ENCODE measurements around the gene KLHL8. TPM values are rescaled to one million over a fixed set of nuclear protein-coding genes. Genes with fewer than 3 reads are reported as not detected.

The KLHL8 gene
- polyA plus RNA-seq, 1 donor = 15.9 TPM

GRCh38 chr4:87129681-87130080 lies 90.7 kb downstream of the KLHL8 start:
- DNase-seq = no peak
- Histone ChIP-seq H3K9me3 (ENCODE audit: control insufficient read depth, low read depth, low read length) (no peaks in the 10 kb centered on the region), H3K36me3 (ENCODE audit: control insufficient read depth, insufficient read depth, low read length) (peaks cover 83% of the 10 kb centered on the region), H3K27me3 (ENCODE audit: control insufficient read depth, insufficient read depth, low read length) (no peaks in the 10 kb centered on the region), H3K4me1 (ENCODE audit: control insufficient read depth, insufficient read depth, low read length) (no peaks in the 10 kb centered on the region), H3K27ac (ENCODE audit: low read length) (no peak overlapping the region), H3K4me3 (ENCODE audit: low read length) (no peak overlapping the region)
- WGBS (ENCODE audit: insufficient coverage, low lambda C conversion rate) = 100% methylated on average over 2 of the region's 6 CpGs

DNA sequence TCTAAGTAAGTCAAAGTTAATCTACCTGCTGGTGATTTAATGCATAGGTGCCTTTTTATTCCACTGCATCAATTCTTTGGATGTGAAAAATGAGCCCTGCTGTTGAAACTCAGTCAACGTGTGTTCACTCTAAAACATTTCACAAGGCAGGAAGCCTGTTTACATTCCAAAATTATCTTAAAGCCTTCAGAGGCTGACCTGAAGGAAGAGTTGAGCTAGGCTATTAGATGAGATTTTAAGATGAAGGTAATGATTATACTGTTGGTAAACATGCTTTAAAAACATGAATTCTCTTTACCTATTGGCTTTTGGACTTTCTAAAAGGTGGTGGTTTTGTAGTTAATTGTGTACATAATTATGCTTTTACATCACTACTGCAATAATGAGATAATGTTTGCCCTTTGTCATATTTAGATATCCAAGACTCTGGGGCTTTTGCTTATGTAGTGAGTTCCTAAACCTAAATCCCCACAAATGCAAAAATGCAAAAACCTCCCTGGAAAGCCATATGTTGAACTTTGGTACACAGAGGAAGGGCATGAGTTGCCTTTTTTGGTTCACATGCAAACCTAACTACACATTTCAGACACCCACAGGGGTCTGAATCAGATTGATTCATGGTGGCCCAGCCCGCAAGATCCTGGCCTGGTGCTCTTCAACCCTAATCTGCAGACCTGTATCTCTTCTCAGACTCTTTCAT lies 92.3 kb downstream of the KLHL8 start:
- WGBS (ENCODE audit: insufficient coverage, low lambda C conversion rate) = no CpG with 5 or more reads among the region's 2 CpGs
- Histone ChIP-seq H3K36me3 (ENCODE audit: control insufficient read depth, insufficient read depth, low read length) (peaks cover 72% of the 10 kb centered on the region), H3K27ac (ENCODE audit: low read length) (no peak overlapping the region), H3K4me1 (ENCODE audit: control insufficient read depth, insufficient read depth, low read length) (no peaks in the 10 kb centered on the region), H3K27me3 (ENCODE audit: control insufficient read depth, insufficient read depth, low read length) (no peaks in the 10 kb centered on the region), H3K9me3 (ENCODE audit: control insufficient read depth, low read depth, low read length) (no peaks in the 10 kb centered on the region), H3K4me3 (ENCODE audit: low read length) (no peak overlapping the region)
- DNase-seq = no peak

DNA sequence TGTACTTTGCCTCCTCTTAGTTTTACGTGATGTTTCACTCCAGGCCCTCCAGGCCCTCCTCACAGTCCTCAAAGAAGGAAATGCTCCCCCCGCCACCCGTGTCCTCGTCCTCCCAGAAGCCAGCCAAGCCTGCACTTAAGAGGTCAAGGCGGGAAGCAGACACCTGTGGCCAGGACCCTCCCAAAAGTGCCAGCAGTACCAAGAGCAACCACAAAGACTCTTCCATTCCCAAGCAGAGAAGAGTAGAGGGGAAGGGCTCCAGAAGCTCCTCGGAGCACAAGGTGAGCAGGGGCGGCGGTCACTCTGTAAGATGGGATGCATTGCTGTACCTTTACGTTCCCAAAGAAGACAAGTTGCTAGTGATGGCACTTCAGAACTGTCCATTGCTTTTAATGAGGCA lies 94.4 kb downstream of the KLHL8 start:
- WGBS (ENCODE audit: insufficient coverage, low lambda C conversion rate) = no CpG with 5 or more reads among the region's 9 CpGs
- Histone ChIP-seq H3K4me3 (ENCODE audit: low read length) (no peak overlapping the region), H3K4me1 (ENCODE audit: control insufficient read depth, insufficient read depth, low read length) (peaks cover 4% of the 10 kb centered on the region), H3K27ac (ENCODE audit: low read length) (no peak overlapping the region), H3K9me3 (ENCODE audit: control insufficient read depth, low read depth, low read length) (no peaks in the 10 kb centered on the region), H3K36me3 (ENCODE audit: control insufficient read depth, insufficient read depth, low read length) (peaks cover 58% of the 10 kb centered on the region), H3K27me3 (ENCODE audit: control insufficient read depth, insufficient read depth, low read length) (no peaks in the 10 kb centered on the region)
- no peak for DNase-seq

- Histone ChIP-seq H3K27me3 (ENCODE audit: control insufficient read depth, insufficient read depth, low read length) (no peaks in the 10 kb centered on the region), H3K36me3 (ENCODE audit: control insufficient read depth, insufficient read depth, low read length) (peaks cover 52% of the 10 kb centered on the region), H3K27ac (ENCODE audit: low read length) (no peak overlapping the region), H3K4me1 (ENCODE audit: control insufficient read depth, insufficient read depth, low read length) (peaks cover 12% of the 10 kb centered on the region), H3K9me3 (ENCODE audit: control insufficient read depth, low read depth, low read length) (no peaks in the 10 kb centered on the region), H3K4me3 (ENCODE audit: low read length) (no peak overlapping the region)
- no peak for DNase-seq
- WGBS (ENCODE audit: insufficient coverage, low lambda C conversion rate) = 100% methylated on average over 1 of the region's 4 CpGs
These were observed 98.2 kb downstream of the KLHL8 start for GRCh38 chr4:87122252-87122651.

DNA sequence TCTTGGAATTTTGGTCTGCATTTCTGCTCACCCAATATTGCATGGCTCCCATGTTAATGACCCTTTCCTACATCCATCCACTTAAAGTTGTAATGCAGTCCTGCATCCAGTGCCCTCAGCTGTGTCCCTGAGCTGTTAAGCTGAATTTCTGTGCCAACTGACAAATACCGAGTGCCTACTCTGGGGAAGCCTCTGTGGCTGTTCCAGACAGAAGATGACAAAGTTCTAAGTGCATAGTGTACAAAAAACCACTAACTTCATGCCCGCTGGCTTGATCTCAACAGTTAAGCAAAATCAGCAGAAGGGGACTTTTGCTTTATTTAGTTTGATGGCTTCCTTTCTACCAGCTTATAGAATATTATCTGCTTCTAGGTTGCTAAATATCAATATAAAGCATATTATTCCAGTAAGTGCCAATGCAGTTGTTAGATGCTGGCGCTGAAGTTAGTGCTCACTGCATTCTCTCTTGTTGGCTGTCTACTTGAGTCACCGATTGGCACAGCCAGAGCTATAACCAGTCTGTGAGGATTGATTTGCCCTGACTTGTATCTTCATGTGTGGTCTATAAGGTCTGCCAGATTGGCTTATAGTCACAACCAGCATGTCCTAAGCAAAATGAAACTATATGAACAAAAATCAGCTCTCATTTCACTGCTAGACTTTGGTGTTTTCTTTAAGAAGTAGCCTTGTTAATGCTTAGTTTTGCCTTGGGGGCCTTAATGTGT lies 98.9 kb downstream of the KLHL8 start:
- H3K36me3 ChIP-seq (ENCODE audit: control insufficient read depth, insufficient read depth, low read length) = peaks cover 52% of the 10 kb centered on the region
- no peaks in the 10 kb centered on the region for H3K27me3 ChIP-seq (ENCODE audit: control insufficient read depth, insufficient read depth, low read length)
- no peak for DNase-seq
- WGBS (ENCODE audit: insufficient coverage, low lambda C conversion rate) = no CpG with 5 or more reads among the region's 4 CpGs
- no peak overlapping the region for H3K4me3 ChIP-seq (ENCODE audit: low read length)
- peak overlapping the region; percentile 74 for H3K27ac ChIP-seq (ENCODE audit: low read length)
- H3K9me3 ChIP-seq (ENCODE audit: control insufficient read depth, low read depth, low read length) = no peaks in the 10 kb centered on the region
- peaks cover 12% of the 10 kb centered on the region for H3K4me1 ChIP-seq (ENCODE audit: control insufficient read depth, insufficient read depth, low read length)

DNA sequence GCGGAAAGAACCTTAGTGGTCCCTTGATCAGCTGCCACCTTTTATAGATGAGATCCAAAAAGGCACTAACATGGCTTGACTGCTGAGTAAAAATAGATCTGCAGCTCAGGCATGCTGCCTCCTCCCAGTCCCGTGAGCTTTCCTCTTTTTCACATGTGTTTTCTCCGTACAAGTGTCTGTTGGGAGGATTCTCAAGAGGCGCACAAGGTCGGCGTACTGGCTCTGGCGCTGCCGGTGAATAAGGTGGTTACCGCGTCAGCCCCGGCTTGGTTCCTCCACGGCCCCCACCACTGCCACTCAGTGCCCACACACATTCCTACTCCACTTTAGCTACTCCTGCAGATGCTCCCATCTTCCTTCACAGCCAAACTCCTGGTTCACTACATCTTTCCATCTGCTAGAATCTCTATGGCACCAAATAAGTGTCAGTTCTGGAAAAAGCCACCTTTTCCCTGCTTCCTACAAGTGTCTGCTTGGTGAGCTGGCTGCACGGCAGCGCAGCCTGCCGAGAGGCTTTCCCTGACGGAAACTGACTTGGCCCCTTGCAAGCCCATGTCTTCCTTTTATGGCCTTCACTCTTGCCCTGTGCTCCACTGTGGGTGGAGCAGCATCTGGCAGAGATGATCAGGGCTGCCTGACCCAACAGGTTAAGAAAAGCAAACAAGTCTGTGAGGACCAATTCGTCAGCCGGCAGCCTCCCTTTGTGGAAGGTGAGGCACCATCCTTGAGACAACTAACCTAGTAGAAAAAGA lies 99.8 kb downstream of the KLHL8 start:
- no peak overlapping the region for H3K4me3 ChIP-seq (ENCODE audit: low read length)
- H3K27ac ChIP-seq (ENCODE audit: low read length) = peak overlapping the region; percentile 74
- no CpG with 5 or more reads among the region's 18 CpGs for whole genome bisulfite sequencing (ENCODE audit: insufficient coverage, low lambda C conversion rate)
- H3K27me3 ChIP-seq (ENCODE audit: control insufficient read depth, insufficient read depth, low read length) = no peaks in the 10 kb centered on the region
- DNase-seq = peak; percentile 74 to 86
- no peaks in the 10 kb centered on the region for H3K9me3 ChIP-seq (ENCODE audit: control insufficient read depth, low read depth, low read length)
- peaks cover 54% of the 10 kb centered on the region for H3K36me3 ChIP-seq (ENCODE audit: control insufficient read depth, insufficient read depth, low read length)
- H3K4me1 ChIP-seq (ENCODE audit: control insufficient read depth, insufficient read depth, low read length) = peaks cover 12% of the 10 kb centered on the region

GRCh38 chr4:87120010-87120409 lies 100.4 kb downstream of the KLHL8 start:
- no peak for DNase-seq
- H3K36me3 ChIP-seq (ENCODE audit: control insufficient read depth, insufficient read depth, low read length) = peaks cover 55% of the 10 kb centered on the region
- H3K4me3 ChIP-seq (ENCODE audit: low read length) = no peak overlapping the region
- no peaks in the 10 kb centered on the region for H3K9me3 ChIP-seq (ENCODE audit: control insufficient read depth, low read depth, low read length)
- H3K4me1 ChIP-seq (ENCODE audit: control insufficient read depth, insufficient read depth, low read length) = peaks cover 12% of the 10 kb centered on the region
- no peak overlapping the region for H3K27ac ChIP-seq (ENCODE audit: low read length)
- no CpG with 5 or more reads among the region's 4 CpGs for WGBS (ENCODE audit: insufficient coverage, low lambda C conversion rate)
- no peaks in the 10 kb centered on the region for H3K27me3 ChIP-seq (ENCODE audit: control insufficient read depth, insufficient read depth, low read length)

DNA sequence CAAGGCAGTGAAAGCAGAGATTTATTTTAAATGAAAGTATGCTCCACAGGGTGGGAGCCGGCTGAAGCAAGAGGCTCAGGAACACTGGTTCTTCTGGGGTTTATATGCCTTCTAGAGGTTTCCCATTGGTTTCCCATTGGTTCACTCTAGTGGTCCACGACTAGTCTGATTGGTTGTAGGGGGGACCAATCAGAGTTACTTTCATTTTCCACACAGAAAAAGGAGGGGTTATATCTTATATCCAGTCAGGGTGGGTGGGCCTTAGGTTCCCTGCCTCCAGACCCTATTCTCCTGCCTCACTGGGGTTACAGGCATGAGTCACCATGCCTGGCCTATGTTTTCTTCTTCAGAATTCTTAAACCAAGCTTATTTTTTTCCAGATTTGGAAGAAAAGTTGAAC lies 101.6 kb downstream of the KLHL8 start:
- Histone ChIP-seq H3K36me3 (ENCODE audit: control insufficient read depth, insufficient read depth, low read length) (peaks cover 58% of the 10 kb centered on the region), H3K9me3 (ENCODE audit: control insufficient read depth, low read depth, low read length) (no peaks in the 10 kb centered on the region), H3K4me1 (ENCODE audit: control insufficient read depth, insufficient read depth, low read length) (peaks cover 12% of the 10 kb centered on the region), H3K27ac (ENCODE audit: low read length) (no peak overlapping the region), H3K4me3 (ENCODE audit: low read length) (no peak overlapping the region), H3K27me3 (ENCODE audit: control insufficient read depth, insufficient read depth, low read length) (no peaks in the 10 kb centered on the region)
- WGBS (ENCODE audit: insufficient coverage, low lambda C conversion rate) = 80% methylated on average over 1 of the region's 2 CpGs
- DNase-seq = no peak

DNA sequence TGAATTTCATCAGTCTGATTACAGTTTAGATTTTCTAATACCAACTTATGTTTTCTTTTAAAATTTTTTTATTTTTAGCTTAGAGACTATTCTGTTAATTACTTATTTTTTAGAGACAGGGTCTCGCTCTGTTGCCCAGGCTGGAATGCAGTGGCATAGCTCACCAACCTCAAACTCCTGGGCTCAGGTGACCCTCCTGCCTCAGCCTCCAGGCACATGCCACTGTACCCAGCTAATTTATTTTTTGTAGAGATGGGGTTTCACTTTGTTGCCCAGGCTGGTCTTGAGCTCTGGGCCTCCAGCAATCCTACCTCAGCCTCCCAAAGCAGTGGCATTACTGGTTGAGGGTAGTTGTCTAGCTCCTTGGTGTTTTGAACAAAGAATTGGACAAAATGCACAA lies 102.0 kb downstream of the KLHL8 start:
- H3K27me3 ChIP-seq (ENCODE audit: control insufficient read depth, insufficient read depth, low read length) = no peaks in the 10 kb centered on the region
- H3K9me3 ChIP-seq (ENCODE audit: control insufficient read depth, low read depth, low read length) = no peaks in the 10 kb centered on the region
- no peak for DNase-seq
- H3K4me1 ChIP-seq (ENCODE audit: control insufficient read depth, insufficient read depth, low read length) = peaks cover 12% of the 10 kb centered on the region
- H3K4me3 ChIP-seq (ENCODE audit: low read length) = no peak overlapping the region
- peaks cover 59% of the 10 kb centered on the region for H3K36me3 ChIP-seq (ENCODE audit: control insufficient read depth, insufficient read depth, low read length)
- no CpG with 5 or more reads among the region's 1 CpG for WGBS (ENCODE audit: insufficient coverage, low lambda C conversion rate)
- no peak overlapping the region for H3K27ac ChIP-seq (ENCODE audit: low read length)

- Histone ChIP-seq H3K27ac (ENCODE audit: low read length) (no peak overlapping the region), H3K4me3 (ENCODE audit: low read length) (no peak overlapping the region), H3K4me1 (ENCODE audit: control insufficient read depth, insufficient read depth, low read length) (peaks cover 12% of the 10 kb centered on the region), H3K36me3 (ENCODE audit: control insufficient read depth, insufficient read depth, low read length) (peaks cover 63% of the 10 kb centered on the region), H3K27me3 (ENCODE audit: control insufficient read depth, insufficient read depth, low read length) (no peaks in the 10 kb centered on the region), H3K9me3 (ENCODE audit: control insufficient read depth, low read depth, low read length) (no peaks in the 10 kb centered on the region)
- no CpG with 5 or more reads among the region's 5 CpGs for WGBS (ENCODE audit: insufficient coverage, low lambda C conversion rate)
- no peak for DNase-seq
These were observed 102.7 kb downstream of the KLHL8 start for GRCh38 chr4:87117732-87118075.

Data from large intestine (tissue), 3 donors.